GM18873 (cell line): ENCODE results near the gene IGSF21.
"Not testable (repeated sequence)": the region's sequence is repeated elsewhere in the genome, so short reads cannot be mapped to it uniquely, and the experiment has no call there.

Experiments used
- ATAC-seq: cut with Tn5 transposase; IDR thresholded peaks from one replicate; pipeline ENCODE4 v1.9.1; 2021; ENCODE audit warnings: mild to moderate bottlenecking, moderate library complexity, moderate number of reproducible peaks; ENCODE audit not compliant: unreplicated experiment, low FRiP score

Gene IGSF21

GRCh38 chr1:18412882-18413353 lies 305.3 kb downstream of the IGSF21 start:
- ATAC-seq: no peak

- no peak for ATAC-seq
Measured at GRCh38 chr1:18413541-18414305, 306.1 kb downstream of the IGSF21 start.

GRCh38 chr1:18414321-18414720 lies 306.7 kb downstream of the IGSF21 start:
- no peak for ATAC-seq

- no peak for ATAC-seq
Measured at GRCh38 chr1:18414872-18415447, 307.4 kb downstream of the IGSF21 start.

- no peak for ATAC-seq
Measured at GRCh38 chr1:18415448-18416027, 307.9 kb downstream of the IGSF21 start.

GRCh38 chr1:18416126-18416525 lies 308.5 kb downstream of the IGSF21 start:
- not testable (repeated sequence) for ATAC-seq

GRCh38 chr1:18417316-18418269 lies 310.0 kb downstream of the IGSF21 start:
- ATAC-seq: no peak

GRCh38 chr1:18419113-18419844 lies 311.7 kb downstream of the IGSF21 start:
- ATAC-seq: no peak

GRCh38 chr1:18419845-18420184 lies 312.2 kb downstream of the IGSF21 start:
- ATAC-seq: no peak

GRCh38 chr1:18422076-18422777 lies 314.6 kb downstream of the IGSF21 start:
- no peak for ATAC-seq

GRCh38 chr1:18422954-18423353 lies 315.4 kb downstream of the IGSF21 start:
- ATAC-seq: no peak

GRCh38 chr1:18426580-18426979 lies 319.0 kb downstream of the IGSF21 start:
- no peak for ATAC-seq
